NCI-H69 (cell line): ENCODE measurements around the gene DGCR6L.
"Not testable (repeated sequence)": the region's sequence is repeated elsewhere in the genome, so short reads cannot be mapped to it uniquely, and the experiment has no call there.

ENCODE experiments used
- DNase-seq: peaks from one replicate; lab custom pipeline; 2025; lab: John Stamatoyannopoulos, UW

Gene DGCR6L

GRCh38 chr22:20319745-20320658, at the start of gene DGCR6L:
TSS of gene DGCR6L (minus strand) at chr22:20320060. CDS start at chr22:20319988, 72 bp downstream.
- peak; percentile 87 for DNase-seq

- not testable (repeated sequence) for DNase-seq
These were observed 49.0 kb upstream of the DGCR6L start for GRCh38 chr22:20368875-20369274.

- not testable (repeated sequence) for DNase-seq
These were observed 47.0 kb upstream of the DGCR6L start for GRCh38 chr22:20366841-20367240.

- DNase-seq: not testable (repeated sequence)
These were observed 44.7 kb upstream of the DGCR6L start for GRCh38 chr22:20364335-20365260.

GRCh38 chr22:20362403-20362802, 42.5 kb upstream of the DGCR6L start:
- not testable (repeated sequence) for DNase-seq

- not testable (repeated sequence) for DNase-seq
These were observed 41.9 kb upstream of the DGCR6L start for GRCh38 chr22:20361752-20362229.

GRCh38 chr22:20360866-20361751, 41.2 kb upstream of the DGCR6L start:
- DNase-seq: not testable (repeated sequence)

GRCh38 chr22:20360261-20360660, 40.4 kb upstream of the DGCR6L start:
- DNase-seq: not testable (repeated sequence)

- DNase-seq: not testable (repeated sequence)
These were observed 38.8 kb upstream of the DGCR6L start for GRCh38 chr22:20358503-20359239.

GRCh38 chr22:20357967-20358366, 38.1 kb upstream of the DGCR6L start:
- not testable (repeated sequence) for DNase-seq

GRCh38 chr22:20356906-20357305, 37.0 kb upstream of the DGCR6L start:
- not testable (repeated sequence) for DNase-seq

- not testable (repeated sequence) for DNase-seq
These were observed 36.2 kb upstream of the DGCR6L start for GRCh38 chr22:20355939-20356636.

GRCh38 chr22:20354238-20354975, 34.5 kb upstream of the DGCR6L start:
- no peak for DNase-seq

GRCh38 chr22:20352536-20352935, 32.7 kb upstream of the DGCR6L start:
- not testable (repeated sequence) for DNase-seq

GRCh38 chr22:20346553-20346952, 26.7 kb upstream of the DGCR6L start:
- DNase-seq: not testable (repeated sequence)

GRCh38 chr22:20338291-20338690, 18.4 kb upstream of the DGCR6L start:
- DNase-seq: not testable (repeated sequence)

GRCh38 chr22:20337807-20338206, 17.9 kb upstream of the DGCR6L start:
- DNase-seq: not testable (repeated sequence)

- DNase-seq: not testable (repeated sequence)
These were observed 16.7 kb upstream of the DGCR6L start for GRCh38 chr22:20336561-20336960.

GRCh38 chr22:20328569-20328930, 8.7 kb upstream of the DGCR6L start:
- DNase-seq: not testable (repeated sequence)
